Dermis blood vessel endothelial cell (primary cell): ENCODE measurements around the gene FAM187B. TPM values are rescaled to one million over a fixed set of nuclear protein-coding genes. Genes with fewer than 3 reads are reported as not detected.
"Not testable (repeated sequence)": the region's sequence is repeated elsewhere in the genome, so short reads cannot be mapped to it uniquely, and the experiment has no call there.

ENCODE experiments used
- DNase-seq: peaks from one replicate; pipeline ENCODE4 v3.0.0; 2010
- total RNA-seq: library from RNA; depleted of rRNA; stranded (reverse); fragments of >200 nt; gene quantifications from 2 replicates; pipeline ENCODE4 v1.2.3, GENCODE V29; 2014

FAM187B gene
- total RNA-seq, 1 donor from 2014 or later = not detected

DNA sequence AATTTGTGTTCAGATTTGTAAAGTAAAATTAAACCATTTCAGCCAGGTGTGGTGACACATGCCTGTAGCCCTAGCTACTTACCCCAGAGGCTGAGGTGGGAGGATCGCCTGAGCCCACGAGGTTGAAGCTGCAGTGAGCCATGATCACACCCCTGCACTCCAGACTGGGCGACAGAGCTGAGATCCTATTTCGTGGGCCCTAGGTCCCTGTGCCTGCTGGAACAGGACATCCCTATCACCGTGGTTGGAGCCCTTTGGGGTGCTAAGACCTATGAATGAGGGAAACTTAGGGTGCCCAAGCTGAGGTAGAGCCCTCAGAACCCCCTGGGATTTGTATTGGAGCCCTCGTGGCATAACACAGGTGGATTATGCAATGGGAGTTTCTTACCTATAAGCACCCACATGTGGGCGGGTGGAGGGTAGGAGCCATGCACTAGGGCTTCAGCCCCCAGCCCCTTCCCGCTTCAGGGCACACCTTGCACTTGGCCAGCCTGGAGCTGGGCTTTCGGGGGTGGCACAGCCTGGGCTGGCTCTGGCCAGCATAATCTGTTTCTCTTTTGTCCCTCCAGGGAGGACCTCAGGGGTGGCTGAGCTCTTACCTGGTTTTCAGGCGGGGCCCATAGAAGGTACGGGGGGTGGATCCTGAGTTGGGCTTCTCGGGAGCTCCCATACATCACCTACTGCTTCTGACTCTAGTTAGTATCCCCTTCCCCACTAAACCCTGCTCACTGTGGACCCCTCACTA lies 33.0 kb upstream of the FAM187B start:
- no peak for DNase-seq

GRCh38 chr19:35260694-35261304 lies 32.3 kb upstream of the FAM187B start:
- no peak for DNase-seq

GRCh38 chr19:35257113-35257461 lies 28.5 kb upstream of the FAM187B start:
- no peak for DNase-seq

DNA sequence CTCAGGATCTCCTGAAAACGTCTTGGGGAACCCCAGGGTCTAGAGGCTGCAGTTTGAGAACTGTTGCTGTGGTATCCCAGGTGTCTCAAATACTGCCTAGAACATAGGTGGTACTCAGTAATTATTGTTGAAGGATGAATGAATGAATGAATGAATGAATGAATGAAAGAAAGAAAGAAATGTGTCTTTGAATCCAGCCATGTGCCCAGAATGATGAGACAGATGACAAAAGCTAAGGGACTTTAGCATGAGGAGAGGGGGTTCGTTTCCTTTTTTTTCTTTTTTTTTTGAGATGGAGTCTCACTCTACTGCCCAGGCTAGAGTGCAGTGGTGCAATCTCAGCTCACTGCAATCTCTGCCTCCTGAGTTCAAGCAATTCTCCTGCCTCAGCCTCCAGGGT lies 28.0 kb upstream of the FAM187B start:
- no peak for DNase-seq

DNA sequence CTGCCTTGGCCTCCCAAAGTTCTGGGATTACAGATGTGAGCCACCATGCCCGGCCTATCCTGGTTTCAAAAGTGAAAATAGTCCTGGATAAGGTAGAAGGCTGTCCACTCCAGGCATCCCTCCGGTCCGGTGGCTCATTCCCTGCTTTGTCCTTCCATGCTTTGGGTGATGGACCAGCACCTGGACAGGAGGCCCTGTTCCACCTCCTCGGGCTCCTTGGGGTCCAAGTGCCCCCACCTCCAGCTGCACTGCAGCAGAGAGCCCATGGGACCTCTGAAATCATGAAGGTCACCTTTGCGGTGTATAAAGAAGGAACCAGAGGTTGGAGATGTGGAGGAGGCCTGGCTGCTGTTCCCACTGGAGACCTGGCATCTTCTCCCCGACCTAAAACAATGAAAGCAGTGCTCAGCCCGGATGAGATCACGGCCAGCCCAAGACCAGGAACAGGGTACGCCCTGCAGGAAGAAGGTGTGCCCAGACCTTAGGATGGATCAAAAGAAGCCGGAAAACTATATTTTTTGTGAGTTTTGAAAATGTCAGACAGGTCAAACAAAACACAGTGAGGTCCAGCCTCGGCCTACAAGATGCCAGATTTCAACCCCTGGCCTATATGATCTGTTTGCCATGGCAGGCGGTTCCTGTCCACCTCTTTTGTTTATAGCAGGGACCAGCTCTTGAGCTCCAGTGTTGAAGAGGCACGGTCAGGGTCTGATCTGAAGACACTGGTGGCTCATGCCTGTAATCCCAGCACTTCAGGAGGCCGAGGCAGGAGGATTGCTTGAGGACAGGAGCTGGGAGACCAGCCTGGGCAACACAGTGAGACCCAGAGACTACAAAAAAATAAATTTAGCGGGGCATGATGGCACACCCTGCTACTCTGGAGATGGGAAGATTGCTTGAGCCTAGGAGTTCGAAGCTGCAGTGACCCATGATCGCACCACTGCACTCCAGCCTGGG lies 26.1 kb upstream of the FAM187B start:
- DNase-seq = peak; percentile 28

GRCh38 chr19:35253316-35254286 lies 25.1 kb upstream of the FAM187B start:
- peak; percentile 13 for DNase-seq

GRCh38 chr19:35251456-35251855 lies 22.9 kb upstream of the FAM187B start:
- DNase-seq = no peak

GRCh38 chr19:35249848-35250711 lies 21.5 kb upstream of the FAM187B start:
- DNase-seq = no peak

DNA sequence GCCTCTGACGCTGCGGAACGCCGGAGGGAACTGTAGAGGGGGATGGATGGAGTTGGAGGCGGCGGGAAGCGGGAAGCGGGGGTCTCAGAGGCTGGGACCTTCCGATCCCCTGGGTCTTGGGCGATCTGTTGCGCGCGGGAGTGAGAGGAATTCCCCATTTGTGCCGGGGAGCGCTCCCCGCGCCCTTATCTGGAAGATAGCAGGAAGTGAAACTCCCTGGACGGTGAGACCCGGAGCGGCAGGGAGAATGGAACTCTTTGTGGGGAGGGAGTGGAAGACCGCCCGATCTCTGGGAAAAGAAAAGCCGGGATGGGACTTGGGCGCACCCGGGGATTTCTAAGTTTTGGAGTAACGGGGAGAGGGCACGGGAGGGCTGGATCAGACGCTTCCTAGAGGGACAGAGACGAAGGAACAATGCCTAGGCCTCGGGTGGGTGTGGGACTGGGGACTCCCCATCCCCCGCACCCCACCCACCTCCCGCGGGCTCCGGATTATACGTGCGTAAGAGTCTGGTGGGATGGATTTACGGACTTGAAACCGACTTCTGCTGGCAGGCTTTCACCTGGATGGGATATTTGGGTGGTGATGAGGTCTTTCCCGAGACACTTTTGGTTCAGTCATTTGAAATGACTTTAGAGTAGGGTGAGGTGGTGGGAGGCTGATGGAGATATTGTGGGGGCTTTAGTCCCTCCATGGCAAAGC lies 20.8 kb upstream of the FAM187B start:
- no peak for DNase-seq

DNA sequence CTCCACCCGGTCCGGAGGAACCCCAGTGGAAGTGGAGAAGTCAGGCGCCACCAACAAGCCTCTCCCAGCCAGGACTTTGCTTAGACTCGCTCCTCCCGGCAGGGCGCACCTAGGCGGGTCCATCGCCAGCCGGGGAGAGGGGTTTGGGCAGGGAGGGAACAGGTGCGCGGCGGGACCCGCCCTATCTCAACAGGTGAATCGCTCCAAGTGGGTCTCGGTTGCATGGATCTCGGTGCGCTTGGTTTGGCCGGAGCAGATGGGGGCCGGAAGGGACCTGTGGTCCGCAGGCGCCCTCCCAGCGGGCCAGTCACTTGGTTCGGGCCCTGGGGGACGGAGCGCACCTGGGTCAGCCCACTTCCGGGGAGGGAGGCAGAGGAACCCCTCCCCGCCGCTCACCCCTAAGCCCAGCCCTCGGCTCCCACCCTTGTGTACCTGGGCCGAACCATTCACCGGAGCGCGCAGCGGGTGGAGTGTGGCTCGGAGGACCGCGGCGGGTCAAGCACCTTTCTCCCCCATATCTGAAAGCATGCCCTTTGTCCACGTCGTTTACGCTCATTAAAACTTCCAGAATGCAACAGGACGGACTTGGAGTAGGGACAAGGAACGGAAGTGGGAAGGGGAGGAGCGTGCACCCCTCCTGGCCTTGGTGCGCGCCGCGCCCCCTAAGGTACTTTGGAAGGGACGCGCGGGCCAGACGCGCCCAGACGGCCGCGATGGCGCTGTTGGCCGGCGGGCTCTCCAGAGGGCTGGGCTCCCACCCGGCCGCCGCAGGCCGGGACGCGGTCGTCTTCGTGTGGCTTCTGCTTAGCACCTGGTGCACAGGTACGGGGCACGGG lies 20.0 kb upstream of the FAM187B start, which contains the start of gene LSR:
Gene LSR, plus strand, starts transcription at position 693 of the 836 bp plus-strand sequence. Its CDS starts 21 bp downstream, at position 714.
- DNase-seq = no peak

DNA sequence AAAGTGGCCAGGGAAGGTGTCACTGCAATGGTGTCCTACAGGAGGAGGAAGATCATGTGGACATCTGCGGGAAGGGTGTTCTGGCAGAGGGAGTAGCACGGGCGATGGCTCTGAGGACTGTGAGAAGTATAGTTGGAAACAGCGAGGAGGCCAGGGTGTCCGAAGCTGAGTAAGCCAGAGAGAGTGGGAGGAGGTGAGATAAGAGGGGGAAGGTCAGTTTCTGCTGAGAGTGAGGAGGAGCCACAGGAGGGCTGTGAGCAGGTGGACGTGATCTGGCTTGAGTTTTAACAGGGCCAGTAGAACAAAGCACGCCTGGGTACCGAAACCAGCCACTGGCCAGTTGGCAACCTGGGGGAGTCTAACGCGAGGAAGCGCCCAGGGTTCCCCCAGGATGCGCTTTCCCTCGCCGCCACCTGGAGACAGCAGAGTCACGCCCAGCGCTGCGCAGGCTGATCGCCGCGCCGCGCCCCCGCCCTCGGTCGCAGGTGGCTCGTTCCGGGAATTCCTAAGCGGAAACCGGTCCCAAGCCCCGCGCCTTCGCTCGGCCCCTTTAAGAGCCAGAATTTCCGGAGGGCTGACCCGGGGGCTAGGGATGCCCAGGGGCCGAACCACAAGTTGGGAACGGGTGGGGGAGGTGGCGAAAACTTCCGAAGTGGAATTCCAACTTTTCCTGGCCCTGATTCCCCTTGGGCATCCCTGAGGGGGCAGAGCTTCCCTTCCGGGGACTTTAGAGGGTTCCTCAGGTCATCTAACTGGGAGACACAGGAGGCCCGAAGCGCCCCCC lies 19.2 kb upstream of the FAM187B start:
- no peak for DNase-seq

- no peak for DNase-seq
Observed at GRCh38 chr19:35246466-35247092, 18.0 kb upstream of the FAM187B start.

- DNase-seq = no peak
Observed at GRCh38 chr19:35241417-35241816, 12.9 kb upstream of the FAM187B start.

DNA sequence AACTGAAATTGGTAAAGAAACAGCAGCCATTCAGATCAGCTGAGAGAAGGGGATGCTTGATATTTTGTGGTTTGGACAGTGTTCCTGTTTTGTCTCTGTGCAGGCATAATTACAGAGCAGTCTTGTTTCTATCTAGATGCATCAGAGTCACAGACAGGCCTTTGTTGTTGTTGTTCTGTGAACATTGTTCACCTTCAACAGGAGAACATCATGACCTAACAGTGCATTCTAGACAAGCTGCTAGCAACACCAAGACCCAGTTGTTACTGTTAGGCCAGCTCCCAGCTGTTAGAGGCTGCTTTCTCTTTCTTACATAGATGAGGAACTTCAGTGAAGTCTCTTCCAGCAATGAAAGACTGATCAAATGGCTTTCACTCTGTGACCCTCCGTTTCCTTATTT lies 11.8 kb upstream of the FAM187B start:
- DNase-seq = no peak

DNA sequence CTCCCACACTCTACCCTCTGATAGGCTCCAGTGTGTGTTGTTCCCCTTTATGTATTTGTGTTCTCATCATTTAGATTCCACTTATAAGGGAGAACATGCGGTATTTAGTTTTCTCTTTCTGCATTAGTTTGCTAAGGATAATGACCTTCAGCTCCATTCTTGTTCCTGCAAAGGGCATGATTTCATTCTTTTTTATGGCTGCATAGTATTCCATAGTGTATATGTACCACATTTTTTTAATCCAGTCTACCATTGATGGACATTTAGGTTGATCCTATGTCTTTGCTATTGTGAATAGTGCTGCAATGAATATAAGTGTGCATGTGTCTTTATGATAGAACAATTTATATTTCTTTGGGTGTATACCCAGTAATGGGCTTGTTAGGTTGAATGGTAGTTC lies 11.1 kb upstream of the FAM187B start:
- not testable (repeated sequence) for DNase-seq

DNA sequence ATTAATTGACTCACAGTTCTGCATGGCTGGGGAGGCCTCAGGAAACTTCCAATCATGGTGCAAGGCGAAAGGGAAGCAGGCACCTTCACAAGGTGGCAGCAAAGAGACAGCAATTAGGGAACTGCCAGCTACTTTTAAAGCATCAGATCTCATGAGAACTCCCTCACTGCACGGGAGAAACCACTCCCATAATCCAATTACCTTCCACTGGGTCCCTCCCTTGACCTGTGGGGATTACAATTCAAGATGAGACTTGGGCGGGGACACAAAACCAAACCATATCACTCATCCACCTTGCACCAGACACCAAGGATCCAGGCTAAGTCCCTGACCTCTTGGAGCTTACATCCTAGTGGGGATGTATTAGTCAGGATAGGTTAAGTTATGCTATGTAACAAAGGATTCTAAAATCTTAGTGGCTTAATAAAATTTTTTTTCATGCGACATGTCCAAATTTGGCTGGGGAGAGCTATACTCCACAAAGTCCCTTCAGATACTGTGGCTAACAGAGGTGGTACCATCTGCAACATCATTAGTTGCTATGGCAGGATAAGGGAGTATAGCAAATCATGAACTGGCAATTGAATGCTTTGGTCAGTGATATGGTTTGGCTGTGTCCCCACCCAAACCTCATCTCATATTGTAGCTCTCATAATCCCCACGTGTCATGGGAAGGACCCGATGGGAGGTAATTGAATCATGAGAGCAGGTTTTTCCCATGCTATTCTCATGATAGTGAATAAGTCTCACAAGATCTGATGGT lies 8.3 kb upstream of the FAM187B start:
- DNase-seq = no peak

DNA sequence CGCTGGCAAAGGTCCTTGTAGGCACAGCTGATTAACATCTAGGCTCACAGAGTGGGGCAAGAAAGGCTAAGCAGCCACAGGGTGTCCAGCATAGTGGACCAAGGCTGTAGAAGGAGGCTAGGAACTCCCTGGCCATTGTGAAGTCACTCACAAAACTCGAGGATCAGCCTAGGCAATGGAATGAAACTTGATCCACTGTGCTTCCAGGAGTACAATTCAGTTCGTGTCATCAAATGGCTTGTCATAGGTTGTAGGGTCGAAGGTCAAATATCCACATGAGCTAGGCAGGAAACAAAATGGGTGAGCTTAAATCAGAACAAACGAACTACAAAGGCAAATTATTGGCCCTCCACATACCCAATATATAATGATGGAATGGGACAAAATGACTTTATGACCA lies 4.4 kb upstream of the FAM187B start:
- no peak for DNase-seq
